Coronary artery (tissue), 2 donors: ENCODE measurements around the gene ASB9.

Experiments used
- DNase-seq: peaks from one replicate; pipeline ENCODE4 v3.0.0-alpha.2; 2017; ENCODE audit warnings: low spot score
- H3K27ac ChIP-seq, 2 donors: fragments of 200-600 bp; sonication (generic); one replicate each; pipeline ENCODE4 v1.5.1; 2016 to 2019
- H3K4me3 ChIP-seq: fragments of 200-600 bp; sonication (generic); 2 replicates; pipeline ENCODE4 v1.5.1; 2016; ENCODE audit warnings: mild to moderate bottlenecking, moderate library complexity
- TF ChIP-seq, protein P1 (sequence below): fragments of 200-600 bp; sonication (generic); IDR thresholded peaks from one replicate; pipeline ENCODE4 v1.5.1; 2019; ENCODE audit warnings: antibody characterized with exemption

ASB9 gene

DNA sequence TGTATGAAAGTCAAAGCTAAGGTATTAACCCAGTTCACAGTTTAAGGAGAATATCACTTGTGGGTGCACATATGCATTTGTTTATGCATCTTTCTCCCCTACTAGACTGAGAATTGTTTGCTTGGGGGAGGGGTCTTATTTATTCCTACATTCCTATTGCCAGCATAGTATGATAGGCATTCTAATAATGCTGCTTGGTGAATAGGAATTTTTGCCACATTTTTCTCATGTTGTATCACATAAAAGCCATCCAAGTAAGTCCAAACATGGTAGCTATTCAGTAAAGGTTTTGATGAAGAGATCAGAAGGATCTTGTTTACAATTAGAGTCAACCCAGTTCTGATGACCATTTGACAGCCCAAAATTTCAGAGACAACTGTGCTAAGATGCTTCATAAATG, 48.6 kb downstream of the ASB9 start:
- DNase-seq = no peak
- Histone ChIP-seq H3K27ac (no peak overlapping the region), H3K4me3 (no peak overlapping the region)
- TF ChIP-seq, protein P1, sequence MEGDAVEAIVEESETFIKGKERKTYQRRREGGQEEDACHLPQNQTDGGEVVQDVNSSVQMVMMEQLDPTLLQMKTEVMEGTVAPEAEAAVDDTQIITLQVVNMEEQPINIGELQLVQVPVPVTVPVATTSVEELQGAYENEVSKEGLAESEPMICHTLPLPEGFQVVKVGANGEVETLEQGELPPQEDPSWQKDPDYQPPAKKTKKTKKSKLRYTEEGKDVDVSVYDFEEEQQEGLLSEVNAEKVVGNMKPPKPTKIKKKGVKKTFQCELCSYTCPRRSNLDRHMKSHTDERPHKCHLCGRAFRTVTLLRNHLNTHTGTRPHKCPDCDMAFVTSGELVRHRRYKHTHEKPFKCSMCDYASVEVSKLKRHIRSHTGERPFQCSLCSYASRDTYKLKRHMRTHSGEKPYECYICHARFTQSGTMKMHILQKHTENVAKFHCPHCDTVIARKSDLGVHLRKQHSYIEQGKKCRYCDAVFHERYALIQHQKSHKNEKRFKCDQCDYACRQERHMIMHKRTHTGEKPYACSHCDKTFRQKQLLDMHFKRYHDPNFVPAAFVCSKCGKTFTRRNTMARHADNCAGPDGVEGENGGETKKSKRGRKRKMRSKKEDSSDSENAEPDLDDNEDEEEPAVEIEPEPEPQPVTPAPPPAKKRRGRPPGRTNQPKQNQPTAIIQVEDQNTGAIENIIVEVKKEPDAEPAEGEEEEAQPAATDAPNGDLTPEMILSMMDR = no peak

DNA sequence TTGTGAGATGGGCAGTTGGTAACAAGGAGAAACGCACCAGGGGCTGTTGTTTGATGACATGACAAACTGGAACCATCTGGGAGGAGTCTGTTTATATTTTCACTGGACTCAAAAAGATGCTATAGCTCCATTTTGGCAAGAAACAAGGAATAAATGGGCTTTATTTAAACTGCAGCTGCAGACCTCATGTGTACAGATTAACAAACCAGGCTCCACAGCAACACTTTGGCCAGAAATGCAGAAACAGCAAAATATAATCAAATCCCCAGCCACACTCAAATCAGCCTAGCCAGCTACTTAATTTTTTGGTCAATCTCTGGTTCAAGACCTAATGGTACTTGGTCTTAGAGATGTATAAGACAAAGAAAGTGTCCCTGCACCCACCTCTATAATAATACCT, 52.7 kb downstream of the ASB9 start:
- no peak overlapping the region for H3K27ac ChIP-seq
- DNase-seq = no peak
- TF ChIP-seq, protein P1 = no peak
- no peak overlapping the region for H3K4me3 ChIP-seq

DNA sequence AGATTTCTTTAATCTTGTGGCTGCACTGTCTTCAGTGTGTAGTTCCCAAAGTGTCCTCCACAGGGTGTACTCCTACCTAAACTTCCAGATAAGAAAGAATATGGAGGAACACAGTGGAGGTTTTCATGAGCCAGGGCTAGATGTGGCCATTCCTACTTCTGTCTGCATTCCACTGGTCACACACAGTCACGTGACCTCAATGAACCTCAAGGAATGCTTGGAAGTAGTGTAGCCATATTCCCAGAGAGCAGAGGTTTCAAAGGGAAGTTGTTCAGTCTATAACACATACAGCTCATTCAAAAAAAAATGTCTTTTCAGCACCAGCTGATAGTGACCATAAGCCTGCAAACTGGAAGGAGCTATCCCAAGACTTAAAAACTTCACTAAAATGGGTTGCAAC, 53.6 kb downstream of the ASB9 start:
- H3K4me3 ChIP-seq = no peak overlapping the region
- DNase-seq = no peak
- TF ChIP-seq, protein P1 = no peak
- no peak overlapping the region for H3K27ac ChIP-seq

DNA sequence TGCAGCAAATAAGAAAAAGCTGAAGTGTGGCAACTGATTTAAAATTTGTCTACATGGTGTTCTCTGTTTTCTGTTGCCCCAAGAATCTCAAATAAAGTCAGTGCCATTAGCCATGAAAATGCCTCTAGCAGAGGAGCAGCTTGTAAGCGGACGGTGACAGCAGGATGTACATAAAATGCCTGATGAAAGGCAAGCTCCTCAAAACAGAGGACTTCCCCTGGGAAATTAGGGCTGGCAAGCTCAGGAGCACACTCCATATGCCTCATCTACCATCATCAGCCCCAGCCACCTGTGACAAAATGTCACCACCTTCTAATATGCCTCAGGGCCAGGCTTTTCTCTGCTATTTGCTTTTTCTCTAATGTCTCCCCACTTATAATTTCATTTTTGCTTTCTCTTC, 54.5 kb downstream of the ASB9 start:
- Histone ChIP-seq H3K4me3 (no peak overlapping the region), H3K27ac (no peak overlapping the region)
- no peak for DNase-seq
- TF ChIP-seq, protein P1 = no peak

DNA sequence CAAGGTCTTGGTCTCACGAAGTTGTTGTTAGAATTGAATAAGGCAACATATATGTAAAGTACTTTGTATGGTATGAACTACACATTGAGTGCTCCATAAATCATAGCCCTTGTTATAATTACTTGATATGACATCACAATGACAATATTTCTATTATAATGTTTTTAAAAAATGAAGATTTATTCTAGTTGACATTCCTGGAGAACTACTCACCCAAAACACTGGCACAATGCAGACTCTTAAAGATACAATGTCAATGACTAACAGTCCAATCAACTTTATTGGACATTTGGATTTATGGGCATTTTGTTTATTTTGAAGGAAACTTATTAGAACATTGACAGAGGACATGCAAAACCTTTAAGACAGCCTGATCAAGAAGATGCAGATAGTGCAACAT, 55.3 kb downstream of the ASB9 start:
- TF ChIP-seq, protein P1 = no peak
- H3K4me3 ChIP-seq = no peak overlapping the region
- no peak for DNase-seq
- no peak overlapping the region for H3K27ac ChIP-seq

DNA sequence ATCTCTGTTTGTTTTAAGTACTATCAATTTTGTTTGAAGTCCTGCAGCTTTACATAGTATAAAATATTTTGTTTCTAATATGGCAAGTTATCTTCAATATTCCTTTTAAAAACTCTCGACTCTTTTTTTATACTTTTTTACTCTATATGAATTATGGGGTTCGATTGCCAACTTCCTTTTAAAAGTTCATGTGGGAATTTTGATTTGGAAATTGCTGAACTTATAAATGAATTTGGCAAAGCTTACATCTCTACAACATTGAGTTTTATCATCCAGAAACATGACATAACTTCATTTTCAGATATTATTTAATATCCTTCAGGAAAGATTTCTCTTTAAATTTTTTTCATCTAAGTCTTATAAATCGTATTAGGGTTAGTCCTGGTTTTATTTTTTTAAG, 60.8 kb downstream of the ASB9 start:
- H3K4me3 ChIP-seq = no peak overlapping the region
- DNase-seq = no peak
- H3K27ac ChIP-seq = no peak overlapping the region
- TF ChIP-seq, protein P1 = no peak

DNA sequence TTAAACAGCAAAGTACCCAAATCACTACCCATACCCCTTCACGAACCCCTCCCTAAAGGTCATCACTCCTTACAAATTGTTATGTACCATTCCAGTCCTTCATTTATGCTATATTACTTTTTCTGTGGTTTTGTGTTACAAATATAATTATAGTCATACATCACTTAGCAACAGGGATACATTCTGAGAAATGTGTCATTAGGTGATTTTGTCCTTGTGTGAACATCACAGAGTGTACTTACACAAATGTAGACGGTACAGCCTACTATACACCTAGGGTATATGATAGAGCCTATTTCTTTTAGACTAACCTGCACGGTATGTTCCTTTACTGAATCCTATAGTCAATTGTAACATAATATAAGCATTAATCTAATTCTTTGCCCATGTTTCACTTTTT, 61.9 kb downstream of the ASB9 start:
- DNase-seq = no peak
- H3K27ac ChIP-seq = no peak overlapping the region
- TF ChIP-seq, protein P1 = no peak
- H3K4me3 ChIP-seq = no peak overlapping the region
